ENCODE measurements around the gene SRA1. TPM values are rescaled to one million over a fixed set of nuclear protein-coding genes. Genes with fewer than 3 reads are reported as not detected.

Gene SRA1
- total RNA-seq, 5 donors from 2014 or later (not counting 1 experiment from before 2014, with no cell fraction given), result 26.8 to 30.5 (median 28.4) TPM

DNA sequence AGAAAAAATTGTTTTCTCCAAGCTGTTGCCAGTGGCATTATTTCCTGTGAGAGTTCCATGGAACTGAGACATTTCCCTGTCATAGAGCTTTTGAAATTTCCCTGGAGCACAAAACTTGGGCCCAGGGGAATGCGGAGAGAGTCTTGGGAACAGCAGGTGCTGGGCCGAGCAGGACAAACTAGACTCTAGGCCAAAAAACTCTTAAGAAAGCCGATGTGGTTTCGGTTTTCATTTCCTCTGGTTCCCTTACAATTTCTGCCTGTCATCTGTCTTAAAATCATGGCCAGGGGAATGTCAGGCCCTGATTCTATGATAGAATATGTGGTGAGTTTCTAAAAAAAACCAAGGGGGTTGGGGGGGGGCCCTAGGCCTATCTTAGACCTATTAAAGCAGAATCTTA lies 11.9 kb upstream of the SRA1 start:
- ATAC-seq (replicated peaks in 1 of 4), result no peak
- Mint-ChIP-seq H3K27me3 (no peaks in the 10 kb centered on the region), H3K9me3 (no peaks in the 10 kb centered on the region), H3K27ac (peak overlapping the region; percentile 98 to 99), H3K4me3 (peak overlapping the region; percentile 67 to 75 (median 70)), H3K36me3 (peaks cover 25% of the 10 kb centered on the region), H3K4me1 (peaks cover 51 to 62% (median 54%) of the 10 kb centered on the region in 3 donors)
- ChIA-PET CTCF (interaction anchor here (0.8 to 1.4 kb wide), 4 partner anchors 21 to 66 kb away, joined by 3 to 9 read pairs (median 4); partner anchors contain the start of gene EIF4EBP3 (in 1 of the 2)), POLR2A (interaction anchor here (0.6 kb wide), 2 partner anchors 69 to 363 kb away, joined by 4 to 6 read pairs; no protein-coding TSS in a partner anchor)
- H3K4me3 ChIP-seq (ENCODE audit: control insufficient read depth in 1 of 2, extremely low read depth in 1 of 2, low read length in 1 of 2), result no peak overlapping the region
- no peaks in the 10 kb centered on the region for H3K9me3 ChIP-seq
- peak overlapping the region; percentile 87 for H3K27ac ChIP-seq (ENCODE audit: low read length)
- H3K27me3 ChIP-seq (replicated peaks in 1 of 2; ENCODE audit: control insufficient read depth in 2 of 2, extremely low read depth in 1 of 2, insufficient read depth in 2 of 2, low read length in 1 of 2), result no peaks in the 10 kb centered on the region
- peaks cover 11 to 35% of the 10 kb centered on the region in 2 donors for H3K36me3 ChIP-seq (ENCODE audit: control insufficient read depth in 2 of 2, extremely low read depth in 1 of 2, insufficient read depth in 1 of 2, low read length in 1 of 2)
- DNase-seq, result peak in 1 of 35 experiments; percentile 60
- 28% methylated on average over 2 of the region's 4 CpGs for WGBS (ENCODE audit: insufficient coverage)
- peaks cover 5 to 44% of the 10 kb centered on the region in 2 experiments for H3K4me1 ChIP-seq (ENCODE audit: control insufficient read depth in 1 of 2, extremely low read depth in 1 of 2, insufficient read depth in 2 of 2, low read length in 2 of 2)

DNA sequence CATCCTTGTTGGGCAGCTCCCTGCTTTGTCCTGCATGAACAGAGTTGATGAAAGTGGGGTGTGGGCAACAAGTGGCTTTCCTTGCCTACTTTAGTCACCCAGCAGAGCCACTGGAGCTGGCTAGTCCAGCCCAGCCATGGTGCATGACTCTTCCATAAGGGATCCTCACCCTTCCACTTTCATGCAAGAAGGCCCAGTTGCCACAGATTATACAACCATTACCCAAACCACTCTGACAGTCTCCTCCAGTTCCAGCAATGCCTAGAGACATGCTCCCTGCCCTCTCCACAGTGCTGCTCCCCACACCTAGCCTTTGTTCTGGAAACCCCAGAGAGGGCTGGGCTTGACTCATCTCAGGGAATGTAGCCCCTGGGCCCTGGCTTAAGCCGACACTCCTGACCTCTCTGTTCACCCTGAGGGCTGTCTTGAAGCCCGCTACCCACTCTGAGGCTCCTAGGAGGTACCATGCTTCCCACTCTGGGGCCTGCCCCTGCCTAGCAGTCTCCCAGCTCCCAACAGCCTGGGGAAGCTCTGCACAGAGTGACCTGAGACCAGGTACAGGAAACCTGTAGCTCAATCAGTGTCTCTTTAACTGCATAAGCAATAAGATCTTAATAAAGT lies 11.3 kb upstream of the SRA1 start:
- H3K9me3 ChIP-seq, result no peaks in the 10 kb centered on the region
- H3K36me3 Mint-ChIP-seq, result peaks cover 21% of the 10 kb centered on the region
- H3K27me3 Mint-ChIP-seq, result no peaks in the 10 kb centered on the region
- CTCF ChIA-PET, result interaction anchor here (1.0 to 1.4 kb wide), 2 partner anchors 21 to 67 kb away, joined by 4 read pairs; no protein-coding TSS in a partner anchor
- peak overlapping the region; percentile 98 to 99 for H3K27ac Mint-ChIP-seq
- H3K4me1 ChIP-seq (ENCODE audit: control insufficient read depth in 1 of 2, extremely low read depth in 1 of 2, insufficient read depth in 2 of 2, low read length in 2 of 2), result peaks cover 9 to 50% of the 10 kb centered on the region in 2 experiments
- POLR2A ChIA-PET, result interaction anchor here in 1 of 2 donors (0.6 to 0.7 kb wide), 2 partner anchors 162 to 168 kb away, joined by 3 read pairs; no protein-coding TSS in a partner anchor
- ATAC-seq (replicated peaks in 1 of 4) (no peak), DNase-seq (no peak)
- no peak overlapping the region for H3K4me3 ChIP-seq (ENCODE audit: control insufficient read depth in 1 of 2, extremely low read depth in 1 of 2, low read length in 1 of 2)
- H3K4me3 Mint-ChIP-seq, result peak overlapping the region; percentile 67 to 75 (median 70)
- WGBS (ENCODE audit: insufficient coverage), result 96% methylated on average over 2 of the region's 2 CpGs
- peaks cover 11 to 35% of the 10 kb centered on the region in 2 donors for H3K36me3 ChIP-seq (ENCODE audit: control insufficient read depth in 2 of 2, extremely low read depth in 1 of 2, insufficient read depth in 1 of 2, low read length in 1 of 2)
- no peaks in the 10 kb centered on the region for H3K9me3 Mint-ChIP-seq
- no peaks in the 10 kb centered on the region for H3K27me3 ChIP-seq (replicated peaks in 1 of 2; ENCODE audit: control insufficient read depth in 2 of 2, extremely low read depth in 1 of 2, insufficient read depth in 2 of 2, low read length in 1 of 2)
- peak overlapping the region; percentile 87 for H3K27ac ChIP-seq (ENCODE audit: low read length)
- H3K4me1 Mint-ChIP-seq, result peaks cover 54 to 67% (median 60%) of the 10 kb centered on the region in 3 donors

DNA sequence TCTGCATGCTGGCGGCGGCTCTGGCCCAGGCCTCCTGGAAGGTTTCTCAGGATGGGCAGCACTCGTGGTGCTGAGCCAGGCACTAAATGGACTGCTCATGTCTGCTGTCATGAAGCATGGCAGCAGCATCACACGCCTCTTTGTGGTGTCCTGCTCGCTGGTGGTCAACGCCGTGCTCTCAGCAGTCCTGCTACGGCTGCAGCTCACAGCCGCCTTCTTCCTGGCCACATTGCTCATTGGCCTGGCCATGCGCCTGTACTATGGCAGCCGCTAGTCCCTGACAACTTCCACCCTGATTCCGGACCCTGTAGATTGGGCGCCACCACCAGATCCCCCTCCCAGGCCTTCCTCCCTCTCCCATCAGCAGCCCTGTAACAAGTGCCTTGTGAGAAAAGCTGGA lies 10.6 kb upstream of the SRA1 start:
- Mint-ChIP-seq H3K36me3 (peaks cover 18% of the 10 kb centered on the region), H3K9me3 (no peaks in the 10 kb centered on the region), H3K4me3 (peak overlapping the region in 2 of 3 donors; percentile 21 to 75), H3K27me3 (no peaks in the 10 kb centered on the region), H3K4me1 (peaks cover 61 to 74% (median 67%) of the 10 kb centered on the region in 3 donors), H3K27ac (peak overlapping the region; percentile 25 to 99)
- CTCF ChIA-PET, result no interaction called here
- Histone ChIP-seq H3K27me3 (replicated peaks in 1 of 2; ENCODE audit: control insufficient read depth in 2 of 2, extremely low read depth in 1 of 2, insufficient read depth in 2 of 2, low read length in 1 of 2) (no peaks in the 10 kb centered on the region), H3K27ac (ENCODE audit: low read length) (no peak overlapping the region), H3K4me3 (ENCODE audit: control insufficient read depth in 1 of 2, extremely low read depth in 1 of 2, low read length in 1 of 2) (no peak overlapping the region), H3K4me1 (ENCODE audit: control insufficient read depth in 1 of 2, extremely low read depth in 1 of 2, insufficient read depth in 2 of 2, low read length in 2 of 2) (peaks cover 13 to 53% of the 10 kb centered on the region in 2 experiments), H3K9me3 (no peaks in the 10 kb centered on the region), H3K36me3 (ENCODE audit: control insufficient read depth in 2 of 2, extremely low read depth in 1 of 2, insufficient read depth in 1 of 2, low read length in 1 of 2) (peaks cover 11 to 35% of the 10 kb centered on the region in 2 donors)
- no peak for DNase-seq
- POLR2A ChIA-PET, result no interaction called here
- ATAC-seq (replicated peaks in 1 of 4), result no peak
- WGBS (ENCODE audit: insufficient coverage), result 95% methylated on average over 10 of the region's 13 CpGs

DNA sequence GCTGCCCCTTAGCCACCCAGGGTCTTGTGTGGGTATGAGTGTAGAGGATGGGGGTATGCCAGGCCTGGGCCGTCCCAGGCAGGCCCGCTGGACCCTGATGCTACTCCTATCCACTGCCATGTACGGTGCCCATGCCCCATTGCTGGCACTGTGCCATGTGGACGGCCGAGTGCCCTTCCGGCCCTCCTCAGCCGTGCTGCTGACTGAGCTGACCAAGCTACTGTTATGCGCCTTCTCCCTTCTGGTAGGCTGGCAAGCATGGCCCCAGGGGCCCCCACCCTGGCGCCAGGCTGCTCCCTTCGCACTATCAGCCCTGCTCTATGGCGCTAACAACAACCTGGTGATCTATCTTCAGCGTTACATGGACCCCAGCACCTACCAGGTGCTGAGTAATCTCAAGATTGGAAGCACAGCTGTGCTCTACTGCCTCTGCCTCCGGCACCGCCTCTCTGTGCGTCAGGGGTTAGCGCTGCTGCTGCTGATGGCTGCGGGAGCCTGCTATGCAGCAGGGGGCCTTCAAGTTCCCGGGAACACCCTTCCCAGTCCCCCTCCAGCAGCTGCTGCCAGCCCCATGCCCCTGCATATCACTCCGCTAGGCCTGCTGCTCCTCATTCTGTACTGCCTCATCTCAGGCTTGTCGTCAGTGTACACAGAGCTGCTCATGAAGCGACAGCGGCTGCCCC lies 10.0 kb upstream of the SRA1 start:
- Histone ChIP-seq H3K9me3 (no peaks in the 10 kb centered on the region), H3K4me1 (ENCODE audit: control insufficient read depth in 1 of 2, extremely low read depth in 1 of 2, insufficient read depth in 2 of 2, low read length in 2 of 2) (peaks cover 13 to 53% of the 10 kb centered on the region in 2 experiments), H3K27ac (ENCODE audit: low read length) (no peak overlapping the region), H3K27me3 (replicated peaks in 1 of 2; ENCODE audit: control insufficient read depth in 2 of 2, extremely low read depth in 1 of 2, insufficient read depth in 2 of 2, low read length in 1 of 2) (no peaks in the 10 kb centered on the region), H3K36me3 (ENCODE audit: control insufficient read depth in 2 of 2, extremely low read depth in 1 of 2, insufficient read depth in 1 of 2, low read length in 1 of 2) (peaks cover 11 to 35% of the 10 kb centered on the region in 2 donors), H3K4me3 (ENCODE audit: control insufficient read depth in 1 of 2, extremely low read depth in 1 of 2, low read length in 1 of 2) (no peak overlapping the region)
- DNase-seq (no peak), ATAC-seq (replicated peaks in 1 of 4) (no peak)
- H3K4me3 Mint-ChIP-seq, result peak overlapping the region in 2 of 3 donors; percentile 21 to 41
- ChIA-PET POLR2A (no interaction called here), CTCF (no interaction called here)
- H3K9me3 Mint-ChIP-seq, result no peaks in the 10 kb centered on the region
- 96% methylated on average over 18 of the region's 22 CpGs for WGBS (ENCODE audit: insufficient coverage)
- no peaks in the 10 kb centered on the region for H3K27me3 Mint-ChIP-seq
- peak overlapping the region; percentile 24 to 48 for H3K27ac Mint-ChIP-seq
- H3K4me1 Mint-ChIP-seq, result peaks cover 67 to 79% (median 71%) of the 10 kb centered on the region in 3 donors
- peaks cover 18% of the 10 kb centered on the region for H3K36me3 Mint-ChIP-seq

DNA sequence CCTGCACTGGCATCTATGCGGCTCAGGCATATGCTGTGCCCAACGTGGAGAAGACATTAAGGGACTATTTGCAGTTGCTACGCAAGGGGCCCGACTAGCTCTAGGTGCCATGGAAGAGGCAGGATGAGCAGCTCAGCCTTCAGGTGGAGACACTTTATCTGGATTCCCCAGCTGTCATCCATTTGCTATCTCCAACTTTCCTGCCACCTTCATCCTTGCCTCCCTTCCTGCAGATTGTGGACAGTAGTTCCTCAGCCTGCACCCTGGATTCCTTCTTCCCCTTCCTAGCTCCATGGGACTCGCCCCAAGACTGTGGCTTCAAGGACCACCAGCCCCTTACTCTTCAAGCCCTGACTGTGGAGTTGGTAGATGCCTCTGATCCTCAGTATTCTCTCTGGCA lies 9.4 kb upstream of the SRA1 start:
- ChIA-PET CTCF (no interaction called here), POLR2A (no interaction called here)
- Mint-ChIP-seq H3K27me3 (no peaks in the 10 kb centered on the region), H3K27ac (no peak overlapping the region), H3K4me3 (peak overlapping the region in 2 of 3 donors; percentile 21 to 41), H3K4me1 (peaks cover 67 to 81% (median 74%) of the 10 kb centered on the region in 3 donors), H3K36me3 (peaks cover 18% of the 10 kb centered on the region), H3K9me3 (no peaks in the 10 kb centered on the region)
- Histone ChIP-seq H3K4me3 (ENCODE audit: control insufficient read depth in 1 of 2, extremely low read depth in 1 of 2, low read length in 1 of 2) (no peak overlapping the region), H3K4me1 (ENCODE audit: control insufficient read depth in 1 of 2, extremely low read depth in 1 of 2, insufficient read depth in 2 of 2, low read length in 2 of 2) (peaks cover 13 to 53% of the 10 kb centered on the region in 2 experiments), H3K27ac (ENCODE audit: low read length) (no peak overlapping the region), H3K9me3 (no peaks in the 10 kb centered on the region), H3K27me3 (replicated peaks in 1 of 2; ENCODE audit: control insufficient read depth in 2 of 2, extremely low read depth in 1 of 2, insufficient read depth in 2 of 2, low read length in 1 of 2) (no peaks in the 10 kb centered on the region), H3K36me3 (ENCODE audit: control insufficient read depth in 2 of 2, extremely low read depth in 1 of 2, insufficient read depth in 1 of 2, low read length in 1 of 2) (peaks cover 11 to 41% of the 10 kb centered on the region in 2 donors)
- no peak for ATAC-seq (replicated peaks in 1 of 4)
- 87% methylated on average over 4 of the region's 5 CpGs for whole genome bisulfite sequencing (ENCODE audit: insufficient coverage)
- DNase-seq, result no peak

DNA sequence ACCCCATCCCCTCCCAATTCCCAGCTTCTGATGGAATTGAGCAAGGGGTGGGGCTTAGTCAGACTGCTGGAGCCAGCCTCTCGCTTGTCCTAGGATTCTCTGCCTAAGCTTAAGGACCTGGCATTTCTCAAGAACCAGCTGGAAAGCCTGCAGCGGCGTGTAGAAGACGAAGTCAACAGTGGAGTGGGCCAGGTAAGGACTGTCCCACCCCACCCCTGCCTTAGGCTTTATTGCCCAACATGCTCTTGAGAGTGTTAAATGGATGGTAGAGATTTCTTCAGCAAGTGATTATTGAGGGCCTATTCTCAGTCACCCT lies 8.5 kb upstream of the SRA1 start:
- POLR2A ChIA-PET, result interaction anchor here in 1 of 2 donors (0.6 kb wide), 1 partner anchor 61 kb away, joined by 4 read pairs; no protein-coding TSS in a partner anchor
- CTCF ChIA-PET, result interaction anchor here in 1 of 2 donors (0.6 to 1.2 kb wide), 3 partner anchors 21 to 145 kb away, joined by 3 to 4 read pairs (median 3); no protein-coding TSS in a partner anchor
- Mint-ChIP-seq H3K4me1 (peaks cover 71 to 83% (median 76%) of the 10 kb centered on the region in 3 donors), H3K27ac (peak overlapping the region; percentile 96 to 99), H3K9me3 (no peaks in the 10 kb centered on the region), H3K27me3 (no peaks in the 10 kb centered on the region), H3K4me3 (peak overlapping the region; percentile 90 to 98 (median 94)), H3K36me3 (peaks cover 27% of the 10 kb centered on the region)
- H3K36me3 ChIP-seq (ENCODE audit: control insufficient read depth in 2 of 2, extremely low read depth in 1 of 2, insufficient read depth in 1 of 2, low read length in 1 of 2), result peaks cover 11 to 45% of the 10 kb centered on the region in 2 donors
- ATAC-seq (replicated peaks in 1 of 4) (no peak), DNase-seq (no peak)
- no peaks in the 10 kb centered on the region for H3K9me3 ChIP-seq
- peak overlapping the region; percentile 83 for H3K27ac ChIP-seq (ENCODE audit: low read length)
- no peak overlapping the region for H3K4me3 ChIP-seq (ENCODE audit: control insufficient read depth in 1 of 2, extremely low read depth in 1 of 2, low read length in 1 of 2)
- H3K4me1 ChIP-seq (ENCODE audit: control insufficient read depth in 1 of 2, extremely low read depth in 1 of 2, insufficient read depth in 2 of 2, low read length in 2 of 2), result peaks cover 13 to 53% of the 10 kb centered on the region in 2 experiments
- H3K27me3 ChIP-seq (replicated peaks in 1 of 2; ENCODE audit: control insufficient read depth in 2 of 2, extremely low read depth in 1 of 2, insufficient read depth in 2 of 2, low read length in 1 of 2), result no peaks in the 10 kb centered on the region
- WGBS (ENCODE audit: insufficient coverage), result 100% methylated on average over 1 of the region's 4 CpGs
